GM19324 (cell line): Measurements from ENCODE around the gene PFKFB2.
"Not testable (repeated sequence)": the region's sequence is repeated elsewhere in the genome, so short reads cannot be mapped to it uniquely, and the experiment has no call there.

Source experiments
- ATAC-seq: cut with Tn5 transposase; IDR thresholded peaks from one replicate; pipeline ENCODE4 v1.9.1; 2021; ENCODE audit warnings: mild to moderate bottlenecking, moderate library complexity; ENCODE audit not compliant: unreplicated experiment, low FRiP score

Gene PFKFB2

GRCh38 chr1:207035877-207036551 is 17.1 kb upstream of the PFKFB2 start:
- no peak for ATAC-seq

- ATAC-seq: no peak
These were observed 16.2 kb upstream of the PFKFB2 start for GRCh38 chr1:207036865-207037264.

- no peak for ATAC-seq
These were observed 13.5 kb upstream of the PFKFB2 start for GRCh38 chr1:207039380-207040180.

GRCh38 chr1:207040181-207040533 is 12.9 kb upstream of the PFKFB2 start:
- no peak for ATAC-seq

GRCh38 chr1:207041397-207041796 is 11.7 kb upstream of the PFKFB2 start:
- not testable (repeated sequence) for ATAC-seq

GRCh38 chr1:207045453-207045852 is 7.6 kb upstream of the PFKFB2 start:
- ATAC-seq: no peak

- no peak for ATAC-seq
These were observed 5.6 kb upstream of the PFKFB2 start for GRCh38 chr1:207047505-207047904.

GRCh38 chr1:207048041-207048440 is 5.0 kb upstream of the PFKFB2 start:
- ATAC-seq: no peak

GRCh38 chr1:207049054-207049453 is 4.0 kb upstream of the PFKFB2 start:
- ATAC-seq: no peak

- ATAC-seq: no peak
These were observed 3.6 kb upstream of the PFKFB2 start for GRCh38 chr1:207049514-207049913.

GRCh38 chr1:207049974-207050391 is 3.1 kb upstream of the PFKFB2 start:
- no peak for ATAC-seq

GRCh38 chr1:207050480-207051190 is 2.4 kb upstream of the PFKFB2 start:
- no peak for ATAC-seq

GRCh38 chr1:207051191-207051943 is 1.7 kb upstream of the PFKFB2 start, which contains the start of gene YOD1:
YOD1 (minus strand) TSS chr1:207051208; CDS start chr1:207051030, 178 bp downstream.
- ATAC-seq: no peak

- no peak for ATAC-seq
These were observed 1.4 kb downstream of the PFKFB2 start for GRCh38 chr1:207054491-207054890.

GRCh38 chr1:207055386-207056001 is 2.4 kb downstream of the PFKFB2 start:
- ATAC-seq: no peak

- ATAC-seq: no peak
These were observed 3.6 kb downstream of the PFKFB2 start for GRCh38 chr1:207056673-207057072.

GRCh38 chr1:207058252-207058651 is 5.2 kb downstream of the PFKFB2 start:
- no peak for ATAC-seq

GRCh38 chr1:207058878-207059867 is 6.1 kb downstream of the PFKFB2 start:
- ATAC-seq: no peak

GRCh38 chr1:207059881-207060280 is 6.8 kb downstream of the PFKFB2 start:
- no peak for ATAC-seq
